A549 (cell line): ENCODE data around the gene TNNC1. TPM values are rescaled to one million over a fixed set of nuclear protein-coding genes. Genes with fewer than 3 reads are reported as not detected.

Experiments used
- ATAC-seq, 2 experiments: fragments of 200-7000 bp in 1 of 2; fragments of >200 bp in 1 of 2; cut with Nextera tagmentation in 1 of 2; cut with Tn5 transposase in 1 of 2; 3 replicates each; pipeline versions ENCODE4 v1.8.0 to v1.9.1; 2018 to 2020; ENCODE audit warnings: mild to moderate bottlenecking in 1 of 2, moderate library complexity in 1 of 2
- CTCF ChIA-PET: fragments of 300-600 bp; sonication (Branson Sonifier 250); formaldehyde crosslinking; extraction: SDS; loops from one replicate; lab custom pipeline; 2021; ENCODE audit warnings: antibody characterized with exemption, inconsistent platforms; lab: Yijun Ruan, JAX
- POLR2A ChIA-PET: fragments of 350-600 bp; formaldehyde crosslinking; extraction: SDS; loops from one replicate; lab custom pipeline; 2021; ENCODE audit warnings: antibody characterized with exemption, inconsistent platforms; lab: Yijun Ruan, JAX
- DNase-seq, 2 experiments: peaks; one replicate each; pipeline versions ENCODE4 v3.0.0 to v3.0.0-alpha.2; 2011 to 2016; ENCODE audit warnings: low read depth in 1 of 2, low spot score in 1 of 2
- FAIRE-seq: peaks from 2 replicates; lab custom pipeline; 2011; peaks lifted over from hg19 to GRCh38; lab: Jason Lieb, UNC
- H3K27ac ChIP-seq, 2 experiments: fragments of >200 bp; sonication (Bioruptor Twin); formaldehyde crosslinking; 3 replicates each; pipeline ENCODE4 v1.5.1; 2016 to 2017
- H3K4me1 ChIP-seq: fragments of >200 bp; sonication (Bioruptor Twin); formaldehyde crosslinking; 3 replicates; pipeline ENCODE4 v1.6.1; 2016
- H3K4me2 ChIP-seq: fragments of >200 bp; sonication (Bioruptor Twin); formaldehyde crosslinking; 3 replicates; pipeline ENCODE4 v1.6.1; 2016
- H3K4me3 ChIP-seq: fragments of >200 bp; sonication (Bioruptor Twin); formaldehyde crosslinking; 3 replicates; pipeline ENCODE4 v1.5.1; 2016
- H3K9me3 ChIP-seq: fragments of >200 bp; sonication (Bioruptor Twin); formaldehyde crosslinking; 3 replicates; pipeline ENCODE4 v1.6.1; 2016
- BHLHE40 ChIP-seq: IDR thresholded peaks from 2 replicates; pipeline ENCODE4 v1.6.1; 2012; ENCODE audit warnings: low read depth, low read length, inconsistent platforms
- CEBPB ChIP-seq, 2 experiments: fragments of >200 bp in 1 of 2; sonication (Bioruptor Twin) in 1 of 2; formaldehyde crosslinking in 1 of 2; IDR thresholded peaks; 2 replicates each; pipeline ENCODE4 v1.6.1; 2012 to 2016
- CTCF ChIP-seq: fragments of >200 bp; sonication (Bioruptor Twin); formaldehyde crosslinking; IDR thresholded peaks from 3 replicates; pipeline ENCODE4 v1.5.1; 2016
- ELK1 ChIP-seq: fragments of 150-350 bp; IDR thresholded peaks from 2 replicates; pipeline ENCODE4 v1.6.1; 2014; ENCODE audit warnings: low read depth, mild to moderate bottlenecking, low read length
- EP300 ChIP-seq, 2 experiments: fragments of >200 bp; sonication (Bioruptor Twin); formaldehyde crosslinking; IDR thresholded peaks; 2 replicates in 1 of 2; 3 replicates in 1 of 2; pipeline ENCODE4 v1.6.1; 2016 to 2017
- HDAC2 ChIP-seq: fragments of 200-600 bp; sonication (generic); IDR thresholded peaks from 2 replicates; pipeline ENCODE4 v1.6.1; 2016
- HOXB5 ChIP-seq: fragments of 250-450 bp; sonication (Bioruptor Pico); IDR thresholded peaks from 2 replicates; pipeline ENCODE4 v1.5.0; 2020; ENCODE audit warnings: mild to moderate bottlenecking, moderate library complexity
- JUN ChIP-seq, 2 experiments: fragments of >200 bp; sonication (Bioruptor Twin); formaldehyde crosslinking; IDR thresholded peaks; 2 replicates in 1 of 2; 3 replicates in 1 of 2; pipeline ENCODE4 v1.6.1; 2016 to 2017
- NFE2L2 ChIP-seq: fragments of 150-350 bp; conservative IDR thresholded peaks from 2 replicates; pipeline ENCODE4 v1.6.1; 2014; ENCODE audit warnings: low read length
- NPAS2 ChIP-seq: fragments of 250-450 bp; sonication (Bioruptor Pico); IDR thresholded peaks from 2 replicates; pipeline ENCODE4 v1.8.0; 2022; ENCODE audit warnings: mild to moderate bottlenecking, moderate library complexity, borderline replicate concordance
- RAD21 ChIP-seq, 2 experiments: fragments of >200 bp in 1 of 2; sonication (Bioruptor Twin) in 1 of 2; formaldehyde crosslinking in 1 of 2; IDR thresholded peaks in 1 of 2; conservative IDR thresholded peaks in 1 of 2; 2 replicates in 1 of 2; 3 replicates in 1 of 2; pipeline ENCODE4 v1.6.1; 2012 to 2018; ENCODE audit warnings: inconsistent platforms in 1 of 2
- RNF2 ChIP-seq: fragments of 200-600 bp; sonication (generic); IDR thresholded peaks from 2 replicates; pipeline ENCODE4 v1.6.1; 2016; ENCODE audit warnings: low read depth, mild to moderate bottlenecking, antibody characterized with exemption, moderate library complexity, borderline replicate concordance
- SMC3 ChIP-seq: fragments of >200 bp; sonication (Bioruptor Twin); formaldehyde crosslinking; IDR thresholded peaks from 3 replicates; pipeline ENCODE4 v1.6.1; 2018; ENCODE audit warnings: inconsistent platforms
- WGBS: methylation state at CpG from one replicate; pipeline ENCODE4 v1.1.6; 2017; ENCODE audit errors: missing lambda C conversion rate; 5-methylcytosine and 5-hydroxymethylcytosine counted together
- polyA plus RNA-seq, 4 experiments: library from polyadenylated mRNA; depleted of rRNA in 3 of 4; stranded (reverse); fragments of >200 nt; fragmentation: RNase III in 1 of 4; extraction: RNeasy Plus Mini Kit Qiagen cat#74134 plus additional on column Dnase treatment in 1 of 4; gene quantifications; 2 replicates in 3 of 4; 3 replicates in 1 of 4; pipeline ENCODE4 v1.2.3, GENCODE V29; 2011 to 2017

Gene TNNC1
- polyA plus RNA-seq, 2 of the 4 experiments (the other 2 are of a cell fraction) = 2.6 to 4.5 TPM

- TF ChIP-seq NPAS2 (CRISPR knock-in tag) (no peak), NFE2L2 (no peak), RNF2 (no peak)
- 0% methylated on average over 1 of the region's 3 CpGs for whole genome bisulfite sequencing
- DNase-seq (no peak), FAIRE-seq (no peak), ATAC-seq (peak in 1 of 2 experiments; percentile 13; a peak in 1 of 6 replicates)
- Histone ChIP-seq H3K27ac (no peak overlapping the region), H3K4me3 (no peak overlapping the region), H3K4me1 (no peaks in the 10 kb centered on the region), H3K4me2 (no peak overlapping the region), H3K9me3 (no peaks in the 10 kb centered on the region)
- ChIA-PET POLR2A (no interaction called here), CTCF (interaction anchor here (0.6 to 20.8 kb wide), 13 partner anchors 9 to 391 kb away, joined by 3 to 351 read pairs (median 6); partner anchors contain the start of genes SEMA3G and TNNC1)
Measured at GRCh38 chr3:52429031-52429430, 24.8 kb downstream of the TNNC1 start.

GRCh38 chr3:52428151-52429005 lies 25.5 kb downstream of the TNNC1 start:
- peak; percentile 93 to 98 for ATAC-seq
- WGBS = 13% methylated on average over 7 of the region's 7 CpGs
- Histone ChIP-seq H3K9me3 (no peaks in the 10 kb centered on the region), H3K4me3 (no peak overlapping the region)
- TF ChIP-seq CEBPB (IDR thresholded peaks at IDR 0.05) (no peak), SMC3 (peak; percentile 60), ELK1 (no peak), RAD21 (conservative IDR thresholded peaks at IDR 0.05 in 1 of 2, IDR thresholded peaks at IDR 0.05 in 1 of 2) (peak; percentile 64 to 74), CTCF (peak; percentile 68), BHLHE40 (no peak), JUN (IDR thresholded peaks at IDR 0.05) (no peak), NFE2L2 (no peak)
- TF ChIP-seq, all 56 proteins: peak for 3
- FAIRE-seq = no peak
- ChIA-PET POLR2A (no interaction called here), CTCF (interaction anchor here (0.9 to 20.8 kb wide), 16 partner anchors 9 to 231 kb away, joined by 3 to 351 read pairs (median 4); partner anchors contain the start of genes SEMA3G and TNNC1)
- Histone ChIP-seq H3K27ac (no peak overlapping the region), H3K4me1 (no peaks in the 10 kb centered on the region), H3K4me2 (no peak overlapping the region)
- peak; percentile 45 to 61 for DNase-seq

GRCh38 chr3:52423173-52423572 lies 30.7 kb downstream of the TNNC1 start:
- H3K4me3 ChIP-seq = no peak overlapping the region
- no peak overlapping the region for H3K4me2 ChIP-seq
- FAIRE-seq (no peak), DNase-seq (no peak), ATAC-seq (no peak)
- no peaks in the 10 kb centered on the region for H3K4me1 ChIP-seq
- ChIA-PET CTCF (interaction anchor here (1.7 to 20.8 kb wide), 2 partner anchors 10 to 24 kb away, joined by 11 to 351 read pairs; partner anchors contain the start of genes SEMA3G and TNNC1), POLR2A (no interaction called here)
- H3K27ac ChIP-seq = no peak overlapping the region
- TF ChIP-seq HOXB5 (no peak), ELK1 (no peak), HDAC2 (no peak), EP300 (IDR thresholded peaks at IDR 0.05) (no peak), CEBPB (IDR thresholded peaks at IDR 0.05) (no peak)
- WGBS = 54% methylated on average over 4 of the region's 5 CpGs
- H3K9me3 ChIP-seq = no peaks in the 10 kb centered on the region
